CD8-positive, alpha-beta memory T cell (primary cell): ENCODE results near the gene RGS13. TPM values are rescaled to one million over a fixed set of nuclear protein-coding genes. Genes with fewer than 3 reads are reported as not detected.
"Not testable (repeated sequence)": the region's sequence is repeated elsewhere in the genome, so short reads cannot be mapped to it uniquely, and the experiment has no call there.

Experiments
- CTCF ChIA-PET: fragments of 350-600 bp; sonication (Branson Sonifier 250); formaldehyde crosslinking; loops from one replicate; lab custom pipeline; 2021; ENCODE audit warnings: antibody characterized with exemption; lab: Charles Lee
- POLR2A ChIA-PET: fragments of 350-600 bp; sonication (Branson Sonifier 250); formaldehyde crosslinking; loops from one replicate; lab custom pipeline; 2021; ENCODE audit warnings: antibody characterized with exemption; lab: Charles Lee
- DNase-seq, 5 donors: peaks; one replicate each; pipeline versions ENCODE4 v3.0.0 to v3.0.0-alpha.2; 2020 to 2022; ENCODE audit warnings: mixed read lengths in 1 of 5
- H3K27ac ChIP-seq: one replicate; pipeline ENCODE4 v1.7.0; 2013; ENCODE audit warnings: low read depth, mild to moderate bottlenecking, low read length, moderate library complexity
- H3K27me3 ChIP-seq: 2 replicates; pipeline ENCODE4 v1.7.0; 2013; ENCODE audit warnings: low read length, mild to moderate bottlenecking; ENCODE audit not compliant: insufficient read depth, poor library complexity, severe bottlenecking
- H3K36me3 ChIP-seq: 2 replicates; pipeline ENCODE4 v1.7.0; 2013; ENCODE audit warnings: mild to moderate bottlenecking, low read length, moderate library complexity; ENCODE audit not compliant: insufficient read depth
- H3K4me1 ChIP-seq: 2 replicates; pipeline ENCODE4 v1.7.0; 2013; ENCODE audit warnings: mild to moderate bottlenecking, low read length, moderate library complexity; ENCODE audit not compliant: insufficient read depth
- H3K4me3 ChIP-seq: 2 replicates; pipeline ENCODE4 v1.7.0; 2013; ENCODE audit warnings: mild to moderate bottlenecking, low read length
- H3K9me3 ChIP-seq: 2 replicates; pipeline ENCODE4 v1.7.0; 2013; ENCODE audit warnings: mild to moderate bottlenecking, low read length
- H3K27ac Mint-ChIP-seq, 8 donors: one replicate each; pipeline ENCODE4 v1.8.0; 2020 to 2021; ENCODE audit warnings: mixed read lengths in 8 of 8, mild to moderate bottlenecking in 6 of 8, inconsistent platforms in 3 of 8, moderate library complexity in 3 of 8
- H3K27me3 Mint-ChIP-seq, 2 donors: one replicate each; pipeline ENCODE4 v1.8.0; 2020 to 2021; ENCODE audit warnings: mixed read lengths in 2 of 2, mild to moderate bottlenecking in 1 of 2, moderate library complexity in 1 of 2
- H3K36me3 Mint-ChIP-seq, 3 donors: one replicate each; pipeline ENCODE4 v1.8.0; 2020 to 2021; ENCODE audit warnings: mixed read lengths in 3 of 3, inconsistent platforms in 1 of 3, mild to moderate bottlenecking in 1 of 3
- H3K4me1 Mint-ChIP-seq, 3 donors: one replicate each; pipeline ENCODE4 v1.8.0; 2020 to 2021; ENCODE audit warnings: mixed read lengths in 3 of 3, inconsistent platforms in 1 of 3, mild to moderate bottlenecking in 1 of 3
- H3K4me3 Mint-ChIP-seq, 7 donors: one replicate each; pipeline ENCODE4 v1.8.0; 2020 to 2021; ENCODE audit warnings: mixed read lengths in 7 of 7, mild to moderate bottlenecking in 6 of 7, moderate library complexity in 4 of 7, inconsistent platforms in 2 of 7
- H3K9me3 Mint-ChIP-seq, 5 donors: one replicate each; pipeline ENCODE4 v1.8.0; 2020 to 2022; ENCODE audit warnings: mixed read lengths in 5 of 5, mild to moderate bottlenecking in 3 of 5, moderate library complexity in 2 of 5, inconsistent platforms in 1 of 5
- polyA plus RNA-seq: library from polyadenylated mRNA; unstranded; fragments of 300-500 nt; fragmentation: Illumina TruSeq; gene quantifications from one replicate; pipeline ENCODE4 v1.2.3, GENCODE V29; 2021
- total RNA-seq, 2 experiments: library from RNA; stranded (reverse); gene quantifications; one replicate each; pipeline ENCODE4 v1.2.3, GENCODE V29; 2021

The RGS13 gene
- total and polyA plus RNA-seq, 3 experiments from 2014 or later: 0.07 to 0.24 TPM; not detected in 1

GRCh38 chr1:192669174-192669573 lies 33.2 kb downstream of the RGS13 start:
- no peak overlapping the region for H3K27ac ChIP-seq

GRCh38 chr1:192675716-192676115 lies 39.8 kb downstream of the RGS13 start:
- H3K4me3 Mint-ChIP-seq: no peak overlapping the region
- H3K9me3 Mint-ChIP-seq: no peaks in the 10 kb centered on the region
- no peaks in the 10 kb centered on the region for H3K36me3 Mint-ChIP-seq
- Histone ChIP-seq H3K27me3 (no peaks in the 10 kb centered on the region), H3K4me1 (no peaks in the 10 kb centered on the region), H3K36me3 (no peaks in the 10 kb centered on the region), H3K9me3 (no peaks in the 10 kb centered on the region), H3K27ac (no peak overlapping the region), H3K4me3 (no peak overlapping the region)
- ChIA-PET CTCF (no interaction called here), POLR2A (no interaction called here)
- DNase-seq: no peak
- peaks cover 0 to 4% of the 10 kb centered on the region in 2 donors for H3K27me3 Mint-ChIP-seq
- H3K27ac Mint-ChIP-seq: no peak overlapping the region
- no peaks in the 10 kb centered on the region for H3K4me1 Mint-ChIP-seq

More at GRCh38 chr1:192669174-192669573, 33.2 kb downstream of the RGS13 start:
- no peaks in the 10 kb centered on the region for H3K36me3 ChIP-seq
- H3K27me3 ChIP-seq: no peaks in the 10 kb centered on the region
- CTCF ChIA-PET: no interaction called here
- H3K4me1 ChIP-seq: no peaks in the 10 kb centered on the region
- no peak overlapping the region for H3K4me3 ChIP-seq
- DNase-seq: no peak
- Mint-ChIP-seq H3K27me3 (peaks cover 6% of the 10 kb centered on the region in 2 donors), H3K36me3 (no peaks in the 10 kb centered on the region), H3K4me3 (no peak overlapping the region), H3K4me1 (no peaks in the 10 kb centered on the region), H3K27ac (no peak overlapping the region), H3K9me3 (no peaks in the 10 kb centered on the region)
- no peaks in the 10 kb centered on the region for H3K9me3 ChIP-seq
- POLR2A ChIA-PET: no interaction called here

- Mint-ChIP-seq H3K27ac (no peak overlapping the region), H3K4me3 (no peak overlapping the region), H3K27me3 (no peaks in the 10 kb centered on the region), H3K4me1 (no peaks in the 10 kb centered on the region), H3K9me3 (no peaks in the 10 kb centered on the region), H3K36me3 (no peaks in the 10 kb centered on the region)
- H3K9me3 ChIP-seq: no peaks in the 10 kb centered on the region
- CTCF ChIA-PET: no interaction called here
- H3K4me3 ChIP-seq: no peak overlapping the region
- H3K36me3 ChIP-seq: no peaks in the 10 kb centered on the region
- POLR2A ChIA-PET: no interaction called here
- no peaks in the 10 kb centered on the region for H3K4me1 ChIP-seq
- H3K27me3 ChIP-seq: no peaks in the 10 kb centered on the region
- H3K27ac ChIP-seq: no peak overlapping the region
- no peak for DNase-seq
Measured at GRCh38 chr1:192678099-192678498, 42.2 kb downstream of the RGS13 start.

- no peak for DNase-seq
- ChIA-PET CTCF (no interaction called here), POLR2A (no interaction called here)
- no peaks in the 10 kb centered on the region for H3K9me3 ChIP-seq
- H3K4me1 ChIP-seq: no peaks in the 10 kb centered on the region
- no peak overlapping the region for H3K27ac Mint-ChIP-seq
- no peak overlapping the region for H3K27ac ChIP-seq
- no peaks in the 10 kb centered on the region for H3K27me3 ChIP-seq
- H3K4me3 Mint-ChIP-seq: no peak overlapping the region
- no peaks in the 10 kb centered on the region for H3K36me3 Mint-ChIP-seq
- no peaks in the 10 kb centered on the region for H3K36me3 ChIP-seq
- H3K4me1 Mint-ChIP-seq: no peaks in the 10 kb centered on the region
- no peak overlapping the region for H3K4me3 ChIP-seq
- H3K9me3 Mint-ChIP-seq: peaks cover 0 to 3% (median 0%) of the 10 kb centered on the region in 5 donors
- no peaks in the 10 kb centered on the region for H3K27me3 Mint-ChIP-seq
Measured at GRCh38 chr1:192682335-192682734, 46.4 kb downstream of the RGS13 start.

GRCh38 chr1:192683081-192683480 lies 47.1 kb downstream of the RGS13 start:
- not testable (repeated sequence) for H3K4me1 Mint-ChIP-seq

GRCh38 chr1:192689459-192689858 lies 53.5 kb downstream of the RGS13 start:
- no peak for DNase-seq
- H3K4me3 Mint-ChIP-seq: no peak overlapping the region
- Histone ChIP-seq H3K36me3 (no peaks in the 10 kb centered on the region), H3K4me3 (no peak overlapping the region), H3K4me1 (no peaks in the 10 kb centered on the region), H3K27ac (no peak overlapping the region), H3K9me3 (no peaks in the 10 kb centered on the region), H3K27me3 (no peaks in the 10 kb centered on the region)
- H3K9me3 Mint-ChIP-seq: peaks cover 0 to 3% (median 0%) of the 10 kb centered on the region in 5 donors
- CTCF ChIA-PET: no interaction called here
- peaks cover 3 to 5% of the 10 kb centered on the region in 2 donors for H3K27me3 Mint-ChIP-seq
- no peaks in the 10 kb centered on the region for H3K4me1 Mint-ChIP-seq
- POLR2A ChIA-PET: no interaction called here
- peaks cover 0 to 3% (median 1%) of the 10 kb centered on the region in 3 donors for H3K36me3 Mint-ChIP-seq
- no peak overlapping the region for H3K27ac Mint-ChIP-seq

More at GRCh38 chr1:192683081-192683480, 47.1 kb downstream of the RGS13 start:
- H3K4me3 ChIP-seq, H3K4me1 ChIP-seq, H3K36me3 Mint-ChIP-seq, H3K27ac Mint-ChIP-seq, H3K27me3 ChIP-seq, H3K9me3 ChIP-seq, H3K4me3 Mint-ChIP-seq, DNase-seq, CTCF ChIA-PET, H3K27me3 Mint-ChIP-seq, H3K36me3 ChIP-seq, POLR2A ChIA-PET, H3K9me3 Mint-ChIP-seq, H3K27ac ChIP-seq: not testable (repeated sequence)

GRCh38 chr1:192691041-192691440 lies 55.1 kb downstream of the RGS13 start:
- H3K27me3 Mint-ChIP-seq: peaks cover 3 to 5% of the 10 kb centered on the region in 2 donors
- no peaks in the 10 kb centered on the region for H3K4me1 ChIP-seq
- H3K27ac ChIP-seq: no peak overlapping the region
- POLR2A ChIA-PET: no interaction called here
- no peaks in the 10 kb centered on the region for H3K36me3 ChIP-seq
- CTCF ChIA-PET: no interaction called here
- H3K9me3 Mint-ChIP-seq: peaks cover 0 to 3% (median 0%) of the 10 kb centered on the region in 5 donors
- H3K27ac Mint-ChIP-seq: no peak overlapping the region
- peaks cover 0 to 3% (median 1%) of the 10 kb centered on the region in 3 donors for H3K36me3 Mint-ChIP-seq
- H3K4me3 ChIP-seq: no peak overlapping the region
- no peaks in the 10 kb centered on the region for H3K27me3 ChIP-seq
- no peak overlapping the region for H3K4me3 Mint-ChIP-seq
- no peaks in the 10 kb centered on the region for H3K9me3 ChIP-seq
- no peaks in the 10 kb centered on the region for H3K4me1 Mint-ChIP-seq
- DNase-seq: no peak

GRCh38 chr1:192696082-192696481 lies 60.1 kb downstream of the RGS13 start:
- H3K27me3 ChIP-seq: no peaks in the 10 kb centered on the region
- peaks cover 0 to 1% (median 0%) of the 10 kb centered on the region in 3 donors for H3K36me3 Mint-ChIP-seq
- ChIA-PET POLR2A (no interaction called here), CTCF (no interaction called here)
- H3K4me1 ChIP-seq: no peaks in the 10 kb centered on the region
- no peaks in the 10 kb centered on the region for H3K27me3 Mint-ChIP-seq
- H3K27ac ChIP-seq: no peak overlapping the region
- peaks cover 0 to 4% (median 0%) of the 10 kb centered on the region in 3 donors for H3K4me1 Mint-ChIP-seq
- H3K4me3 Mint-ChIP-seq: no peak overlapping the region
- no peak overlapping the region for H3K4me3 ChIP-seq
- no peaks in the 10 kb centered on the region for H3K36me3 ChIP-seq
- no peaks in the 10 kb centered on the region for H3K9me3 ChIP-seq
- no peak for DNase-seq
- no peak overlapping the region for H3K27ac Mint-ChIP-seq
- peaks cover 0 to 1% (median 0%) of the 10 kb centered on the region in 5 donors for H3K9me3 Mint-ChIP-seq
